Ascending aorta (tissue), 2 donors: ENCODE measurements around the gene PCDHGB2. TPM values are rescaled to one million over a fixed set of nuclear protein-coding genes. Genes with fewer than 3 reads are reported as not detected.

Source experiments
- DNase-seq, 2 donors: peaks; one replicate each; pipeline ENCODE4 v3.0.0-alpha.2; 2019; ENCODE audit warnings: low spot score in 2 of 2
- H3K27ac ChIP-seq, 2 donors: fragments of 200-600 bp; sonication (generic); one replicate each; pipeline ENCODE4 v1.5.1; 2016 to 2017; ENCODE audit warnings: mild to moderate bottlenecking in 1 of 2
- H3K27me3 ChIP-seq: fragments of 200-600 bp; sonication (generic); one replicate; pipeline ENCODE4 v1.5.1; 2017
- H3K36me3 ChIP-seq, 2 donors: fragments of 200-600 bp; sonication (generic); one replicate each; pipeline ENCODE4 v1.5.1; 2016
- H3K4me1 ChIP-seq, 2 donors: fragments of 200-600 bp; sonication (generic); one replicate each; pipeline ENCODE4 v1.5.1; 2016 to 2017; ENCODE audit warnings: mild to moderate bottlenecking in 1 of 2
- H3K4me3 ChIP-seq, 2 donors: fragments of 200-600 bp; sonication (generic); one replicate each; pipeline ENCODE4 v1.5.1; 2016 to 2017; ENCODE audit warnings: mild to moderate bottlenecking in 1 of 2
- H3K9me3 ChIP-seq, 2 donors: fragments of 200-600 bp; sonication (generic); one replicate each; pipeline ENCODE4 v1.5.1; 2016
- CTCF ChIP-seq, 3 experiments: fragments of 200-600 bp in 2 of 3; fragments of 450-650 bp in 1 of 3; sonication (generic) in 2 of 3; IDR thresholded peaks; one replicate each; pipeline ENCODE4 v1.5.1; 2016 to 2019; ENCODE audit warnings: antibody characterized with exemption in 3 of 3, mild to moderate bottlenecking in 1 of 3, moderate library complexity in 1 of 3
- intact Hi-C: fragments of 100-400 bp; cut with DNase I; formaldehyde crosslinking; loops from one replicate; pipeline ENCODE4 v1.15.1; 2023
- total RNA-seq: library from RNA; depleted of rRNA; stranded (reverse); fragments of >200 nt; gene quantifications from one replicate; pipeline ENCODE4 v1.1.0, GENCODE V29; 2016

The PCDHGB2 gene
- total RNA-seq, 1 donor from 2014 or later, result 12.2 TPM

- Histone ChIP-seq H3K27ac (peak within 1 kb of the TSS; percentile 93 to 99), H3K36me3 (peaks cover 12 to 43% of the 10 kb centered on the region in 2 donors), H3K4me1 (peaks cover 0 to 4% of the 10 kb centered on the region in 2 donors), H3K9me3 (peaks cover 48 to 84% of the 10 kb centered on the region in 2 donors), H3K27me3 (no peaks in the 10 kb centered on the region), H3K4me3 (peak within 1 kb of the TSS; percentile 76 to 92)
- intact Hi-C loops, result loop anchor here (1.0 to 10.0 kb wide), 4 partner anchors 202 to 606 kb away; no protein-coding TSS in a partner anchor
- peak; percentile 47 to 91 for DNase-seq
- TF ChIP-seq CTCF (IDR thresholded peaks at IDR 0.05), result peak; percentile 61 to 86 (median 86)
Observed at GRCh38 chr5:141320225-141321169, 39.3 kb upstream of the PCDHGB2 start, which contains the start of gene TAF7. Gene TAF7 (minus strand): TSS chr5:141320784. CDS start chr5:141320044, 740 bp downstream.

- no peak for TF ChIP-seq CTCF (IDR thresholded peaks at IDR 0.05)
- H3K4me1 ChIP-seq, result peaks cover 0 to 4% of the 10 kb centered on the region in 2 donors
- H3K9me3 ChIP-seq, result peaks cover 30 to 71% of the 10 kb centered on the region in 2 donors
- no peak overlapping the region for H3K27ac ChIP-seq
- intact Hi-C loops, result loop anchor here (5.0 to 10.0 kb wide), 2 partner anchors 200 to 607 kb away; no protein-coding TSS in a partner anchor
- peaks cover 8 to 25% of the 10 kb centered on the region in 2 donors for H3K36me3 ChIP-seq
- no peak for DNase-seq
- H3K4me3 ChIP-seq, result no peak overlapping the region
- H3K27me3 ChIP-seq, result no peaks in the 10 kb centered on the region
Observed at GRCh38 chr5:141322261-141322660, 37.5 kb upstream of the PCDHGB2 start.

GRCh38 chr5:141326088-141326854 lies 33.5 kb upstream of the PCDHGB2 start:
- peak in 1 of 2 donors; percentile 73 for DNase-seq
- peak in 2 of 3 experiments; percentile 21 to 50 for TF ChIP-seq CTCF (IDR thresholded peaks at IDR 0.05)
- peak overlapping the region; percentile 27 to 54 for H3K4me3 ChIP-seq
- intact Hi-C loops, result loop anchor here (10.0 kb wide), 1 partner anchor 611 kb away; no protein-coding TSS in a partner anchor
- H3K4me1 ChIP-seq, result peaks cover 0 to 2% of the 10 kb centered on the region in 2 donors
- H3K27ac ChIP-seq, result peak overlapping the region in 1 of 2 donors; percentile 48
- H3K36me3 ChIP-seq, result no peaks in the 10 kb centered on the region
- peaks cover 31 to 78% of the 10 kb centered on the region in 2 donors for H3K9me3 ChIP-seq
- H3K27me3 ChIP-seq, result no peaks in the 10 kb centered on the region

GRCh38 chr5:141328231-141328630 lies 31.6 kb upstream of the PCDHGB2 start:
- H3K27ac ChIP-seq, result no peak overlapping the region
- no peak overlapping the region for H3K4me3 ChIP-seq
- H3K27me3 ChIP-seq, result no peaks in the 10 kb centered on the region
- TF ChIP-seq CTCF (IDR thresholded peaks at IDR 0.05), result no peak
- H3K36me3 ChIP-seq, result no peaks in the 10 kb centered on the region
- no peaks in the 10 kb centered on the region for H3K4me1 ChIP-seq
- no peak for DNase-seq
- peaks cover 43 to 81% of the 10 kb centered on the region in 2 donors for H3K9me3 ChIP-seq
- intact Hi-C loops, result loop anchor here (10.0 kb wide), 1 partner anchor 613 kb away; no protein-coding TSS in a partner anchor
